HepG2 (cell line): Measurements from ENCODE around the gene ZSWIM5. TPM values are rescaled to one million over a fixed set of nuclear protein-coding genes. Genes with fewer than 3 reads are reported as not detected.
"Not testable (repeated sequence)": the region's sequence is repeated elsewhere in the genome, so short reads cannot be mapped to it uniquely, and the experiment has no call there.

ENCODE experiments used
- ATAC-seq: fragments of 200-7000 bp; cut with Tn5 transposase; 3 replicates; pipeline ENCODE4 v1.9.1; 2020; ENCODE audit warnings: mild to moderate bottlenecking, moderate library complexity
- BruUV-seq: library from RNA; stranded (reverse); fragments of 400-500 nt; replicated peaks from 2 replicates; lab custom pipeline; 2021; lab: Mats Ljungman, UMichigan
- CTCF ChIA-PET: fragments of 300-600 bp; formaldehyde crosslinking; extraction: SDS; loops from one replicate; lab custom pipeline; 2021; ENCODE audit warnings: low total read pairs, inconsistent platforms, low intra/inter-chr PET ratio; lab: Yijun Ruan, JAX
- POLR2A ChIA-PET: fragments of 350-600 bp; sonication (Branson Sonifier 250); formaldehyde crosslinking; loops from one replicate; lab custom pipeline; 2020; ENCODE audit warnings: antibody characterized with exemption, inconsistent platforms; lab: Yijun Ruan, JAX
- DNase-seq: peaks from one replicate; pipeline ENCODE4 v3.0.0-alpha.2; 2015; ENCODE audit warnings: low spot score
- FAIRE-seq: peaks from 3 replicates; lab custom pipeline; 2011; peaks lifted over from hg19 to GRCh38; lab: Jason Lieb, UNC
- H2AFZ ChIP-seq: one replicate; pipeline ENCODE4 v1.6.1; 2011; ENCODE audit warnings: low read length, inconsistent platforms
- H3K27ac ChIP-seq: fragments of 300-600 bp; 3 replicates; pipeline ENCODE4 v1.8.0; 2011; ENCODE audit warnings: mixed run types, mild to moderate bottlenecking, mixed read lengths, low read length, inconsistent platforms; ENCODE audit not compliant: insufficient read depth; ENCODE audit errors: extremely low read length
- H3K27me3 ChIP-seq, 2 experiments: fragments of 200-600 bp in 1 of 2; 2 replicates in 1 of 2; 3 replicates in 1 of 2; pipeline versions ENCODE4 v1.6.0 to v1.8.0; 2011; ENCODE audit warnings: low read length in 2 of 2, mild to moderate bottlenecking in 2 of 2, moderate library complexity in 2 of 2, inconsistent platforms in 1 of 2; ENCODE audit not compliant: insufficient read depth in 2 of 2, control insufficient read depth in 1 of 2
- H3K36me3 ChIP-seq, 2 experiments: fragments of 200-600 bp in 1 of 2; replicated peaks in 1 of 2; 2 replicates in 1 of 2; 3 replicates in 1 of 2; pipeline versions ENCODE4 v1.5.1 to v1.8.0; 2011; ENCODE audit warnings: low read length in 2 of 2, inconsistent platforms in 1 of 2; ENCODE audit not compliant: insufficient read depth in 2 of 2, control insufficient read depth in 1 of 2
- H3K4me1 ChIP-seq: 2 replicates; pipeline ENCODE4 v1.5.1; 2012; ENCODE audit warnings: low read length, inconsistent platforms; ENCODE audit not compliant: insufficient read depth
- H3K4me2 ChIP-seq: 2 replicates; pipeline ENCODE4 v1.6.0; 2011; ENCODE audit warnings: low read depth, low read length, inconsistent platforms
- H3K4me3 ChIP-seq, 3 experiments: fragments of 200-600 bp in 1 of 3; sonication (generic), shearing (Covaris generic) in 1 of 3; replicated peaks in 1 of 3; 2 replicates each; pipeline ENCODE4 v1.5.1; 2011 to 2016; ENCODE audit warnings: low read length in 3 of 3, inconsistent platforms in 2 of 3, low read depth in 2 of 3, mild to moderate bottlenecking in 2 of 3, control low read depth in 1 of 3, mixed read lengths in 1 of 3; ENCODE audit not compliant: insufficient read depth in 1 of 3
- H3K79me2 ChIP-seq: one replicate; pipeline ENCODE4 v1.6.1; 2011; ENCODE audit warnings: low read length, inconsistent platforms; ENCODE audit not compliant: insufficient read depth
- H3K9ac ChIP-seq: 2 replicates; pipeline ENCODE4 v1.6.0; 2011; ENCODE audit warnings: mild to moderate bottlenecking, low read depth, low read length, inconsistent platforms; ENCODE audit not compliant: insufficient read depth
- H3K9me3 ChIP-seq: 2 replicates; pipeline ENCODE4 v1.5.1; 2012; ENCODE audit warnings: mild to moderate bottlenecking, low read length
- H4K20me1 ChIP-seq: 2 replicates; pipeline ENCODE4 v1.6.0; 2011; ENCODE audit warnings: inconsistent platforms, mild to moderate bottlenecking, low read length, moderate library complexity; ENCODE audit not compliant: insufficient read depth
- ATF7 ChIP-seq, 2 experiments: fragments of 450-650 bp in 1 of 2; sonication (generic) in 1 of 2; formaldehyde crosslinking in 1 of 2; IDR thresholded peaks; 2 replicates each; pipeline versions ENCODE4 v1.4.0 to v1.6.1; 2016 to 2020; ENCODE audit warnings: antibody characterized with exemption in 1 of 2, mild to moderate bottlenecking in 1 of 2, missing genetic modification reagents in 1 of 2
- CCDC6 ChIP-seq: sonication (generic); formaldehyde crosslinking; IDR thresholded peaks from 2 replicates; pipeline ENCODE4 v1.8.1; 2022; ENCODE audit warnings: mild to moderate bottlenecking, missing genetic modification reagents, moderate library complexity
- KLF15 ChIP-seq: sonication (generic); formaldehyde crosslinking; IDR thresholded peaks from 2 replicates; pipeline ENCODE4 v1.8.1; 2023; ENCODE audit warnings: borderline replicate concordance, mild to moderate bottlenecking, inconsistent platforms, missing genetic modification reagents, mixed read lengths
- SMAD9 ChIP-seq: sonication (generic); formaldehyde crosslinking; IDR thresholded peaks from 2 replicates; pipeline ENCODE4 v1.5.1; 2020; ENCODE audit warnings: mild to moderate bottlenecking, missing genetic modification reagents
- ZBTB37 ChIP-seq: sonication (generic); formaldehyde crosslinking; IDR thresholded peaks from 2 replicates; pipeline ENCODE4 v1.4.0; 2020; ENCODE audit warnings: mild to moderate bottlenecking, missing genetic modification reagents
- ZNF496 ChIP-seq: sonication (generic); formaldehyde crosslinking; IDR thresholded peaks from 2 replicates; pipeline ENCODE4 v1.8.1; 2023; ENCODE audit warnings: mild to moderate bottlenecking, moderate library complexity, missing genetic modification reagents; ENCODE audit not compliant: insufficient replicate concordance
- ZNF513 ChIP-seq: sonication (generic); formaldehyde crosslinking; conservative IDR thresholded peaks from 2 replicates; pipeline ENCODE4 v1.5.0; 2020; ENCODE audit warnings: missing genetic modification reagents
- WGBS: methylation state at CpG from one replicate; pipeline ENCODE4 v1.1.6; 2017; ENCODE audit warnings: low lambda C conversion rate; 5-methylcytosine and 5-hydroxymethylcytosine counted together
- in situ Hi-C: cut with HindIII; loops from 2 replicates; pipeline ENCODE4 v1.10.0; 2017; ENCODE audit warnings: low pct_unique_long_range_greater_than_20kb; ENCODE audit not compliant: extremely low pct_ligation_motif_present
- intact Hi-C: fragments of 100-400 bp; cut with micrococcal nuclease; formaldehyde crosslinking; loops from one replicate; pipeline ENCODE4 v1.10.0; 2022; ENCODE audit not compliant: unreplicated experiment
- polyA plus RNA-seq, 8 experiments: library from polyadenylated mRNA; depleted of rRNA in 3 of 8; stranded (reverse) in 7 of 8; unstranded in 1 of 8; fragments of >200 nt; fragmentation: Illumina TruSeq in 4 of 8; extraction: Trizol in 4 of 8; gene quantifications; 2 replicates each; pipeline versions ENCODE4 v1.2.1 to v1.2.3, GENCODE V29; 2011 to 2016; ENCODE audit warnings: low read depth in 4 of 8, missing spikeins in 1 of 8, mixed read lengths in 1 of 8; ENCODE audit not compliant: insufficient read depth in 1 of 8
- total RNA-seq, 5 experiments: library from RNA; depleted of rRNA; stranded (reverse); fragments of >200 nt; fragmentation: Illumina TruSeq; extraction: Trizol; gene quantifications; 2 replicates each; pipeline ENCODE4 v1.2.3, GENCODE V29; 2016; ENCODE audit warnings: low read depth in 1 of 5
- TF ChIP-seq, protein P1 (sequence below): sonication (generic); formaldehyde crosslinking; IDR thresholded peaks from 2 replicates; pipeline ENCODE4 v1.4.0; 2020; ENCODE audit warnings: mild to moderate bottlenecking, low read depth, missing genetic modification reagents

ZSWIM5 gene
- total and polyA plus RNA-seq, 2 of the 13 experiments (the other 11 are each of a cell fraction or from before 2014, with no cell fraction given), result 11.0 to 20.6 TPM

- POLR2A ChIA-PET; H3K79me2 ChIP-seq; BruUV-seq; H3K9ac ChIP-seq; FAIRE-seq; H4K20me1 ChIP-seq; intact Hi-C loops; H3K27me3 ChIP-seq; H2AFZ ChIP-seq; CTCF ChIA-PET; H3K27ac ChIP-seq; H3K36me3 ChIP-seq; H3K4me1 ChIP-seq; H3K9me3 ChIP-seq; in situ Hi-C loops; ATAC-seq; H3K4me2 ChIP-seq; H3K4me3 ChIP-seq; DNase-seq; TF ChIP-seq ATF7 (CRISPR knock-in tag; IDR thresholded peaks at IDR 0.05): not testable (repeated sequence)
- peak; percentile 58; the same call in 1 of the 2 replicates for TF ChIP-seq ATF7 (IDR thresholded peaks at IDR 0.05)
- 96% methylated on average over 5 of the region's 5 CpGs for WGBS
Measured at GRCh38 chr1:45076959-45077358, 129.4 kb downstream of the ZSWIM5 start.

GRCh38 chr1:45071567-45071966 is 134.8 kb downstream of the ZSWIM5 start:
- H3K4me2 ChIP-seq, result no peak overlapping the region
- H3K4me3 ChIP-seq, result no peak overlapping the region
- in situ Hi-C loops, result no loop called here
- H4K20me1 ChIP-seq, result no peaks in the 10 kb centered on the region
- CTCF ChIA-PET, result no interaction called here
- H3K27me3 ChIP-seq, result no peaks in the 10 kb centered on the region
- no peaks in the 10 kb centered on the region for H3K36me3 ChIP-seq
- no peak overlapping the region for H2AFZ ChIP-seq
- H3K9ac ChIP-seq, result no peak overlapping the region
- FAIRE-seq (no peak), ATAC-seq (no peak)
- 60% methylated on average over 2 of the region's 2 CpGs for WGBS
- H3K9me3 ChIP-seq, result no peaks in the 10 kb centered on the region
- H3K4me1 ChIP-seq, result no peaks in the 10 kb centered on the region
- H3K27ac ChIP-seq, result no peak overlapping the region
- no peak for TF ChIP-seq KLF15 (CRISPR knock-in tag)
- TF ChIP-seq SMAD9 (CRISPR knock-in tag), result no peak
- no peak for TF ChIP-seq ZBTB37
- no peak for TF ChIP-seq CCDC6 (CRISPR knock-in tag)
- TF ChIP-seq ZNF513, result no peak
- no peak for TF ChIP-seq ZNF496 (CRISPR knock-in tag)
- TF ChIP-seq, protein P1, sequence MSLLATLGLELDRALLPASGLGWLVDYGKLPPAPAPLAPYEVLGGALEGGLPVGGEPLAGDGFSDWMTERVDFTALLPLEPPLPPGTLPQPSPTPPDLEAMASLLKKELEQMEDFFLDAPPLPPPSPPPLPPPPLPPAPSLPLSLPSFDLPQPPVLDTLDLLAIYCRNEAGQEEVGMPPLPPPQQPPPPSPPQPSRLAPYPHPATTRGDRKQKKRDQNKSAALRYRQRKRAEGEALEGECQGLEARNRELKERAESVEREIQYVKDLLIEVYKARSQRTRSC (CRISPR knock-in tag), result no peak
- TF ChIP-seq, all 625 proteins: peak for 0
- intact Hi-C loops, result no loop called here
- POLR2A ChIA-PET, result no interaction called here
- BruUV-seq, result no TSS peak
- H3K79me2 ChIP-seq, result no peaks in the 10 kb centered on the region
- no peak for DNase-seq
